ENCODE data around the gene PGK1. TPM values are rescaled to one million over a fixed set of nuclear protein-coding genes. Genes with fewer than 3 reads are reported as not detected.
"Not testable (repeated sequence)": the region's sequence is repeated elsewhere in the genome, so short reads cannot be mapped to it uniquely, and the experiment has no call there.

PGK1 gene
- polyA plus RNA-seq = 100 to 1,000 TPM; 185 to 288 (median 207) TPM
- long read RNA-seq, donor 1, full-length matches to known transcripts = 322 of 507 reads
- long read RNA-seq, donor 1, partial matches to known transcripts = 170 of 507 reads
- long read RNA-seq, donor 1, other reads (novel, unspliced or antisense) = 15 of 507 reads
- long read RNA-seq, donor 2, full-length matches to known transcripts = 105 of 173 reads
- long read RNA-seq, donor 2, partial matches to known transcripts = 60 of 173 reads
- long read RNA-seq, donor 2, other reads (novel, unspliced or antisense) = 8 of 173 reads
- long read RNA-seq, donor 3, full-length matches to known transcripts = 76 of 154 reads
- long read RNA-seq, donor 3, partial matches to known transcripts = 78 of 154 reads
- long read RNA-seq, donor 3, other reads (novel, unspliced or antisense) = 0 of 154 reads
- long read RNA-seq, donor 4, full-length matches to known transcripts = 7 of 7 reads
- long read RNA-seq, donor 4, partial matches to known transcripts = 0 of 7 reads
- long read RNA-seq, donor 4, other reads (novel, unspliced or antisense) = 0 of 7 reads
- long read RNA-seq, donor 5, full-length matches to known transcripts = 34 of 73 reads
- long read RNA-seq, donor 5, partial matches to known transcripts = 39 of 73 reads
- long read RNA-seq, donor 5, other reads (novel, unspliced or antisense) = 0 of 73 reads
- long read RNA-seq, donor 6, full-length matches to known transcripts = 134 of 217 reads
- long read RNA-seq, donor 6, partial matches to known transcripts = 74 of 217 reads
- long read RNA-seq, donor 6, other reads (novel, unspliced or antisense) = 9 of 217 reads
- long read RNA-seq, donor 7, full-length matches to known transcripts = 358 of 560 reads
- long read RNA-seq, donor 7, partial matches to known transcripts = 182 of 560 reads
- long read RNA-seq, donor 7, other reads (novel, unspliced or antisense) = 20 of 560 reads
- long read RNA-seq, donor 8, full-length matches to known transcripts = 12 of 12 reads
- long read RNA-seq, donor 8, partial matches to known transcripts = 0 of 12 reads
- long read RNA-seq, donor 8, other reads (novel, unspliced or antisense) = 0 of 12 reads
- long read RNA-seq, donor 9, full-length matches to known transcripts = 26 of 26 reads
- long read RNA-seq, donor 9, partial matches to known transcripts = 0 of 26 reads
- long read RNA-seq, donor 9, other reads (novel, unspliced or antisense) = 0 of 26 reads
- long read RNA-seq, donor 10, full-length matches to known transcripts = 160 of 227 reads
- long read RNA-seq, donor 10, partial matches to known transcripts = 61 of 227 reads
- long read RNA-seq, donor 10, other reads (novel, unspliced or antisense) = 6 of 227 reads

GRCh38 chrX:78103623-78104446 lies at the start of gene PGK1:
PGK1 (plus strand) TSS chrX:78104248; CDS start chrX:78104341, 93 bp downstream.
- FAIRE-seq (no peak), DNase-seq (peak; percentile 94 to 97)
- WGBS, 3 donors = 0 to 46% (median 15%) methylated on average over 30 to 72 of the region's 72 CpGs
- Histone ChIP-seq H3K27me3 (ENCODE audit: control insufficient read depth in 3 of 3, insufficient read depth in 3 of 3, low read length in 3 of 3) (no peaks in the 10 kb centered on the region), H3K4me1 (ENCODE audit: control insufficient read depth in 3 of 3, insufficient read depth in 2 of 3, low read depth in 1 of 3, low read length in 2 of 3) (peaks cover 0 to 7% (median 0%) of the 10 kb centered on the region in 3 donors), H3K9me3 (ENCODE audit: control insufficient read depth in 2 of 2, insufficient read depth in 1 of 2, low read depth in 1 of 2, low read length in 1 of 2) (no peaks in the 10 kb centered on the region), H3K27ac (ENCODE audit: low read depth in 1 of 3, low read length in 2 of 3) (peak within 1 kb of the TSS; percentile 87 to 98 (median 93)), H3K36me3 (ENCODE audit: control insufficient read depth in 3 of 3, insufficient read depth in 2 of 3, low read depth in 1 of 3, low read length in 3 of 3) (no peaks in the 10 kb centered on the region), H3K4me3 (ENCODE audit: low read depth in 1 of 3, low read length in 3 of 3) (peak within 1 kb of the TSS; percentile 65 to 77 (median 74))

- FAIRE-seq (no peak), DNase-seq (no peak)
- Histone ChIP-seq H3K36me3 (ENCODE audit: control insufficient read depth in 3 of 3, insufficient read depth in 2 of 3, low read depth in 1 of 3, low read length in 3 of 3) (no peaks in the 10 kb centered on the region), H3K27ac (ENCODE audit: low read depth in 1 of 3, low read length in 2 of 3) (no peak overlapping the region), H3K4me1 (ENCODE audit: control insufficient read depth in 3 of 3, insufficient read depth in 2 of 3, low read depth in 1 of 3, low read length in 2 of 3) (no peaks in the 10 kb centered on the region), H3K27me3 (ENCODE audit: control insufficient read depth in 3 of 3, insufficient read depth in 3 of 3, low read length in 3 of 3) (no peaks in the 10 kb centered on the region), H3K9me3 (ENCODE audit: control insufficient read depth in 2 of 2, insufficient read depth in 1 of 2, low read depth in 1 of 2, low read length in 1 of 2) (peaks cover 0 to 5% of the 10 kb centered on the region in 2 donors), H3K4me3 (ENCODE audit: low read depth in 1 of 3, low read length in 3 of 3) (no peak overlapping the region)
These were observed 40.4 kb upstream of the PGK1 start for GRCh38 chrX:78063687-78064086.

GRCh38 chrX:78064152-78064551 lies 39.9 kb upstream of the PGK1 start:
- DNase-seq (no peak), FAIRE-seq (no peak)
- 65 to 89% (median 86%) methylated on average over 4 of the region's 4 CpGs for WGBS, 3 donors

GRCh38 chrX:78064698-78065601 lies 39.1 kb upstream of the PGK1 start:
- not testable (repeated sequence) for H3K4me3 ChIP-seq (ENCODE audit: low read depth in 1 of 3, low read length in 3 of 3); H3K9me3 ChIP-seq (ENCODE audit: control insufficient read depth in 2 of 2, insufficient read depth in 1 of 2, low read depth in 1 of 2, low read length in 1 of 2); H3K4me1 ChIP-seq (ENCODE audit: control insufficient read depth in 3 of 3, insufficient read depth in 2 of 3, low read depth in 1 of 3, low read length in 2 of 3); H3K27me3 ChIP-seq (ENCODE audit: control insufficient read depth in 3 of 3, insufficient read depth in 3 of 3, low read length in 3 of 3); H3K36me3 ChIP-seq (ENCODE audit: control insufficient read depth in 3 of 3, insufficient read depth in 2 of 3, low read depth in 1 of 3, low read length in 3 of 3); FAIRE-seq; DNase-seq
- WGBS, 3 donors = 69 to 79% (median 76%) methylated on average over 6 of the region's 6 CpGs
- peak overlapping the region in 1 of 3 donors; percentile 38 for H3K27ac ChIP-seq (ENCODE audit: low read depth in 1 of 3, low read length in 2 of 3)

More at GRCh38 chrX:78064152-78064551, 39.9 kb upstream of the PGK1 start:
- Histone ChIP-seq H3K36me3 (ENCODE audit: control insufficient read depth in 3 of 3, insufficient read depth in 2 of 3, low read depth in 1 of 3, low read length in 3 of 3) (no peaks in the 10 kb centered on the region), H3K9me3 (ENCODE audit: control insufficient read depth in 2 of 2, insufficient read depth in 1 of 2, low read depth in 1 of 2, low read length in 1 of 2) (peaks cover 0 to 5% of the 10 kb centered on the region in 2 donors), H3K27ac (ENCODE audit: low read depth in 1 of 3, low read length in 2 of 3) (no peak overlapping the region), H3K4me1 (ENCODE audit: control insufficient read depth in 3 of 3, insufficient read depth in 2 of 3, low read depth in 1 of 3, low read length in 2 of 3) (no peaks in the 10 kb centered on the region), H3K27me3 (ENCODE audit: control insufficient read depth in 3 of 3, insufficient read depth in 3 of 3, low read length in 3 of 3) (no peaks in the 10 kb centered on the region), H3K4me3 (ENCODE audit: low read depth in 1 of 3, low read length in 3 of 3) (no peak overlapping the region)

GRCh38 chrX:78066110-78066509 lies 37.9 kb upstream of the PGK1 start:
- DNase-seq = no peak
- H3K27ac ChIP-seq (ENCODE audit: low read depth in 1 of 3, low read length in 2 of 3) = no peak overlapping the region
- no peak overlapping the region for H3K4me3 ChIP-seq (ENCODE audit: low read depth in 1 of 3, low read length in 3 of 3)
- no peaks in the 10 kb centered on the region for H3K4me1 ChIP-seq (ENCODE audit: control insufficient read depth in 3 of 3, insufficient read depth in 2 of 3, low read depth in 1 of 3, low read length in 2 of 3)
- H3K36me3 ChIP-seq (ENCODE audit: control insufficient read depth in 3 of 3, insufficient read depth in 2 of 3, low read depth in 1 of 3, low read length in 3 of 3) = no peaks in the 10 kb centered on the region
- FAIRE-seq = no peak
- peaks cover 0 to 5% of the 10 kb centered on the region in 2 donors for H3K9me3 ChIP-seq (ENCODE audit: control insufficient read depth in 2 of 2, insufficient read depth in 1 of 2, low read depth in 1 of 2, low read length in 1 of 2)
- H3K27me3 ChIP-seq (ENCODE audit: control insufficient read depth in 3 of 3, insufficient read depth in 3 of 3, low read length in 3 of 3) = no peaks in the 10 kb centered on the region
- WGBS, 3 donors = 81 to 94% (median 93%) methylated on average over 1 of the region's 1 CpG

GRCh38 chrX:78071331-78071730 lies 32.7 kb upstream of the PGK1 start:
- FAIRE-seq = no peak
- no peaks in the 10 kb centered on the region for H3K36me3 ChIP-seq (ENCODE audit: control insufficient read depth in 3 of 3, insufficient read depth in 2 of 3, low read depth in 1 of 3, low read length in 3 of 3)
- DNase-seq = no peak
- peaks cover 0 to 3% of the 10 kb centered on the region in 2 donors for H3K9me3 ChIP-seq (ENCODE audit: control insufficient read depth in 2 of 2, insufficient read depth in 1 of 2, low read depth in 1 of 2, low read length in 1 of 2)
- no peaks in the 10 kb centered on the region for H3K27me3 ChIP-seq (ENCODE audit: control insufficient read depth in 3 of 3, insufficient read depth in 3 of 3, low read length in 3 of 3)
- H3K4me3 ChIP-seq (ENCODE audit: low read depth in 1 of 3, low read length in 3 of 3) = no peak overlapping the region
- no peaks in the 10 kb centered on the region for H3K4me1 ChIP-seq (ENCODE audit: control insufficient read depth in 3 of 3, insufficient read depth in 2 of 3, low read depth in 1 of 3, low read length in 2 of 3)
- 74 to 96% (median 92%) methylated on average over 3 of the region's 3 CpGs for WGBS, 3 donors
- no peak overlapping the region for H3K27ac ChIP-seq (ENCODE audit: low read depth in 1 of 3, low read length in 2 of 3)

All from small intestine (tissue), 16 donors.